ENCODE results near the gene RGS8.

RGS8 gene

DNA sequence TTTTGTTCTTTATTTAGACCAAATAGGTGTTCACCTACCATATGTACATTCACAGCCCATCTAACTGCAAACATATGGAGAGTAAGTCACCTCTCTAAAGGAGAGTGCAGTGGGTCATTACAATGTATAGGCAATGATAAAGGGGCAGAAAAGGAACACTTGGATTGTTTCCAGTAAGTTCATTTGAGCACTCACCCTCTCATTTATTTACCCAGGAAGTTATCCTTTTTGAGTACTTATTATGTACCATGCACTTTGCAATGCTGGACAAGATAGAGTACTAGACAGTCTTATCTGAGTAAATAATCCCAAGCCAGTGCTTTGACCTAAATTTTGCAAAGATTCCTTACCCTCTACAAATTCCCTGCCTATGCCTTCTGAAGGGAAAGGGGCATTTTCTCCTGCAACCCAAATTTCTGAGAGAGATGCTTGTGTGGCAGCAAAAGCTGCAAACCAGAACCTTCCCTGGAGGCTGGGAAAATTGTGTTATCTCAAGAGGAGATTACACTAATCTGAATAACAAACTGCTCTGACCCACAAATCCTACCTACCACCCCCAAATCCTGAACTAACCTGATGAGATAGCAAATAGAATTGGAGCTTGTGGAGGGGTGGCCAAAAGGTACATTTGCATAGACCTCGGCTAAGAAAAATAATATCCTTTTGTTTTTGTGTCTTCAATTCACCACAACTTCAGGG lies 18.6 kb upstream of the RGS8 start:
- TF ChIP-seq FOXP2 (optimal IDR thresholded peaks at IDR 0.05; ENCODE audit: borderline replicate concordance, extremely low read depth, extremely low read length, insufficient read depth) = no peak
- TF ChIP-seq POLR2AphosphoS5 (IDR thresholded peaks at IDR 0.05; ENCODE audit: low read depth, low read length) = no peak
- no peak for TF ChIP-seq SIN3A (IDR thresholded peaks at IDR 0.05; ENCODE audit: borderline replicate concordance, insufficient read depth, low read length)
- TF ChIP-seq TAF1 (IDR thresholded peaks at IDR 0.05; ENCODE audit: borderline replicate concordance, insufficient read depth, low read length) = no peak
- TF ChIP-seq, protein P1, sequence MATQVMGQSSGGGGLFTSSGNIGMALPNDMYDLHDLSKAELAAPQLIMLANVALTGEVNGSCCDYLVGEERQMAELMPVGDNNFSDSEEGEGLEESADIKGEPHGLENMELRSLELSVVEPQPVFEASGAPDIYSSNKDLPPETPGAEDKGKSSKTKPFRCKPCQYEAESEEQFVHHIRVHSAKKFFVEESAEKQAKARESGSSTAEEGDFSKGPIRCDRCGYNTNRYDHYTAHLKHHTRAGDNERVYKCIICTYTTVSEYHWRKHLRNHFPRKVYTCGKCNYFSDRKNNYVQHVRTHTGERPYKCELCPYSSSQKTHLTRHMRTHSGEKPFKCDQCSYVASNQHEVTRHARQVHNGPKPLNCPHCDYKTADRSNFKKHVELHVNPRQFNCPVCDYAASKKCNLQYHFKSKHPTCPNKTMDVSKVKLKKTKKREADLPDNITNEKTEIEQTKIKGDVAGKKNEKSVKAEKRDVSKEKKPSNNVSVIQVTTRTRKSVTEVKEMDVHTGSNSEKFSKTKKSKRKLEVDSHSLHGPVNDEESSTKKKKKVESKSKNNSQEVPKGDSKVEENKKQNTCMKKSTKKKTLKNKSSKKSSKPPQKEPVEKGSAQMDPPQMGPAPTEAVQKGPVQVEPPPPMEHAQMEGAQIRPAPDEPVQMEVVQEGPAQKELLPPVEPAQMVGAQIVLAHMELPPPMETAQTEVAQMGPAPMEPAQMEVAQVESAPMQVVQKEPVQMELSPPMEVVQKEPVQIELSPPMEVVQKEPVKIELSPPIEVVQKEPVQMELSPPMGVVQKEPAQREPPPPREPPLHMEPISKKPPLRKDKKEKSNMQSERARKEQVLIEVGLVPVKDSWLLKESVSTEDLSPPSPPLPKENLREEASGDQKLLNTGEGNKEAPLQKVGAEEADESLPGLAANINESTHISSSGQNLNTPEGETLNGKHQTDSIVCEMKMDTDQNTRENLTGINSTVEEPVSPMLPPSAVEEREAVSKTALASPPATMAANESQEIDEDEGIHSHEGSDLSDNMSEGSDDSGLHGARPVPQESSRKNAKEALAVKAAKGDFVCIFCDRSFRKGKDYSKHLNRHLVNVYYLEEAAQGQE (IDR thresholded peaks at IDR 0.05; ENCODE audit: insufficient read depth in 1 of 2, low read depth in 2 of 2, low read length in 2 of 2) = no peak

DNA sequence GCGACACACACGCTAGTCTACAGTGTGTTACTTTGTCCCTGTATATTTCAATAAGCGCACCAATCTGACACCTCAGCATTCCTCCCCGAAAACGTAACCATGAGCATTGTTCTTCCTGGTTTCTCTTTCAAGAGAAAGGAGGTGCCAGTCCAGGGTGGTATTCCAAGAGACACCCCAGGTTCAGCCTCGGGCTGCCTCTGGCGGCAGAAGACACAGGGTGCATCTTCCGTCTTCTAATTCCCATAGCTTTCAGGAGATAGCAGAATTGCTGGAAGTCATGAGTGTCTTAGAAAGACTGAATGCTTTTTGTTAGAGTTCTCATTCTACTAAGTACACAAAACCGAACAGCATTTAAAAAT lies 15.9 kb upstream of the RGS8 start:
- no peak for TF ChIP-seq TAF1 (IDR thresholded peaks at IDR 0.05; ENCODE audit: borderline replicate concordance, insufficient read depth, low read length)
- no peak for TF ChIP-seq SIN3A (IDR thresholded peaks at IDR 0.05; ENCODE audit: borderline replicate concordance, insufficient read depth, low read length)
- TF ChIP-seq, protein P1 (IDR thresholded peaks at IDR 0.05; ENCODE audit: insufficient read depth in 1 of 2, low read depth in 2 of 2, low read length in 2 of 2) = no peak
- TF ChIP-seq POLR2AphosphoS5 (IDR thresholded peaks at IDR 0.05; ENCODE audit: low read depth, low read length) = no peak
- TF ChIP-seq FOXP2 (optimal IDR thresholded peaks at IDR 0.05; ENCODE audit: borderline replicate concordance, extremely low read depth, extremely low read length, insufficient read depth) = no peak

DNA sequence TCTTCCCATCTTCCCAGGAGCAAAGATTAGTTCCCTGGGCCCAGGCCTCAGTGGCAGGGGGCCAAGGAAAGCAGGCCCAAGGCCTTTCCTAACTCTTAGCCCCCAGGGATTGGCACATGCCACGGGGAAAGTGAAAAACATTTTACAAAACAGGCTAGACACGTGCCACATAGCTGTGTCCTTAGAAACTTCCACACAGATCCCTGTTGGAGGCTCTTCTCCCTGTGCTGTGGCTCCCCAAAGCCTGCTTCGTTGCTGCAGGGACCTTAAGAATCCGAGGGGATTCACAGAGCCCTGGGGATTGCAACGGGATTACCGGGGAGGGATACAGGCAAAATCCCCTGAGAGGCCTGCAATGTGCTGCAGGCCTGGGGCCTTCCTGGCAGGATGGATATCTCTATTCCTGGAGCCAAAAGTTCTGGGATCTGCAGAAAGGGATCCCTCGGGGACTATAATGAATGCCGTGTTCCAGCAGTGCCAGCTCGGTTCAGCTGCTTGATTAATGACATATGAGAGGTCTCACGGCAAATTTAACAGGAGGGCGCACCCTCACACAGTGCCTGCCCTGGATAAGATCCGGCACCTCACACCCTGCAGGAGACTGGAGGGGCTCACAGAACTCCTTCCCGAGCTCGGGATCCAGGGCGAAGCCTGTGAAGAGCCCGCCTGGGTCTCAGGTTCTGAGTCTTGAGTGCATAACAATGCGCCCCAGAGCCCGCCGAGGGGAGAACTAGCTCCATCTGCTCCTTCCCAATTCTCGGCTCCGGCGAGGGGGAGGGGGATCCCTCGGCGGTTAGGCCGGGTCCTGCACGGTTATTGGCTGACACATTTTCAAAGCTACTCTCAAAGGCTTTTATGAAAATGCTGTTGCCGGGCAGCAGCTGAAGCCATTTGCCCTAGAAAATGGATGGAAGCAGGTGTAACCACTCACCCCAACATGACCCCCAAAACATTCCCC lies 15.3 kb upstream of the RGS8 start:
- no peak for TF ChIP-seq FOXP2 (optimal IDR thresholded peaks at IDR 0.05; ENCODE audit: borderline replicate concordance, extremely low read depth, extremely low read length, insufficient read depth)
- no peak for TF ChIP-seq POLR2AphosphoS5 (IDR thresholded peaks at IDR 0.05; ENCODE audit: low read depth, low read length)
- TF ChIP-seq TAF1 (IDR thresholded peaks at IDR 0.05; ENCODE audit: borderline replicate concordance, insufficient read depth, low read length) = no peak
- TF ChIP-seq SIN3A (IDR thresholded peaks at IDR 0.05; ENCODE audit: borderline replicate concordance, insufficient read depth, low read length) = no peak
- TF ChIP-seq, protein P1 (IDR thresholded peaks at IDR 0.05; ENCODE audit: insufficient read depth in 1 of 2, low read depth in 2 of 2, low read length in 2 of 2) = no peak

DNA sequence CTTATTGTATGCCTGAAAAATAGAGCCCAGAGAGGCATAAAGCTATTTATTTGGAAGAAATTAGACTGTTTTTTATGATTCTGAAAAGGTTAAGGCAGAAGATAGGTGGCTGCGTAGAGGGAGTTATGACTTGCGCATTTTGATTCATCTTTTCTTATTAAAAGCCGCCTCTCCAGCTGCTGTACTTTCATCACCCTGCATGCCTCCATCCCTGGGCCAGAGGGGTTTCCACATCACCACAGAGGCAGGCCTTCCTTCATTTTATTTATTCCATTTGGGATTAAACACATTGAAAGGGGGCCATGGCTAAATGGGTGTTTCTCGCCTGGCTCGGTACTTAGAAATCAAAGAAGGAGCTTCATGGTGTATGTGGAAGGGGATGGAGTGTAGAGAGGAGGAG lies 14.6 kb upstream of the RGS8 start:
- TF ChIP-seq FOXP2 (optimal IDR thresholded peaks at IDR 0.05; ENCODE audit: borderline replicate concordance, extremely low read depth, extremely low read length, insufficient read depth) (no peak), SIN3A (IDR thresholded peaks at IDR 0.05; ENCODE audit: borderline replicate concordance, insufficient read depth, low read length) (no peak), POLR2AphosphoS5 (IDR thresholded peaks at IDR 0.05; ENCODE audit: low read depth, low read length) (no peak), TAF1 (IDR thresholded peaks at IDR 0.05; ENCODE audit: borderline replicate concordance, insufficient read depth, low read length) (no peak)
- TF ChIP-seq, protein P1 (IDR thresholded peaks at IDR 0.05; ENCODE audit: insufficient read depth in 1 of 2, low read depth in 2 of 2, low read length in 2 of 2) = no peak

Measured in PFSK-1 (cell line).